Central memory CD8-positive, alpha-beta T cell (primary cell): Measurements from ENCODE around the gene TMEM14C.
"Not testable (repeated sequence)": the region's sequence is repeated elsewhere in the genome, so short reads cannot be mapped to it uniquely, and the experiment has no call there.

Experiments
- ATAC-seq: fragments of 150-1000 bp; cut with Tn5 transposase; replicated peaks from 2 replicates; pipeline ENCODE4 v1.10.0; 2022; ENCODE audit warnings: mild to moderate bottlenecking, moderate FRiP score, moderate number of reproducible peaks; ENCODE audit not compliant: poor library complexity, severe bottlenecking; ENCODE audit errors: extremely low read depth
- DNase-seq, 2 donors: peaks; one replicate each; pipeline ENCODE4 v3.0.0; 2021; ENCODE audit warnings: low spot score in 2 of 2
- H3K27ac Mint-ChIP-seq: one replicate; pipeline ENCODE4 v1.8.0; 2022; ENCODE audit warnings: low read depth, mild to moderate bottlenecking, moderate library complexity, mixed read lengths
- H3K27me3 Mint-ChIP-seq: one replicate; pipeline ENCODE4 v1.8.0; 2022; ENCODE audit warnings: mixed read lengths
- H3K36me3 Mint-ChIP-seq: one replicate; pipeline ENCODE4 v1.8.0; 2022; ENCODE audit warnings: mild to moderate bottlenecking, moderate library complexity, mixed read lengths; ENCODE audit not compliant: insufficient read depth
- H3K4me1 Mint-ChIP-seq: one replicate; pipeline ENCODE4 v1.8.0; 2022; ENCODE audit warnings: mixed read lengths
- H3K4me3 Mint-ChIP-seq: one replicate; pipeline ENCODE4 v1.8.0; 2022; ENCODE audit warnings: mild to moderate bottlenecking, moderate library complexity, mixed read lengths
- H3K9me3 Mint-ChIP-seq: one replicate; pipeline ENCODE4 v1.8.0; 2022; ENCODE audit warnings: mixed read lengths

Gene TMEM14C

GRCh38 chr6:10725044-10725443 is 2.2 kb downstream of the TMEM14C start:
- DNase-seq (no peak), ATAC-seq (no peak)
- Mint-ChIP-seq H3K4me3 (no peak overlapping the region), H3K36me3 (peaks cover 9% of the 10 kb centered on the region), H3K4me1 (peaks cover 54% of the 10 kb centered on the region), H3K27me3 (peaks cover 6% of the 10 kb centered on the region), H3K9me3 (no peaks in the 10 kb centered on the region), H3K27ac (no peak overlapping the region)

- H3K4me3 Mint-ChIP-seq: no peak overlapping the region
- H3K4me1 Mint-ChIP-seq: peaks cover 51% of the 10 kb centered on the region
These were observed 2.8 kb downstream of the TMEM14C start for GRCh38 chr6:10725716-10726115.

GRCh38 chr6:10730254-10730653 is 7.4 kb downstream of the TMEM14C start:
- Mint-ChIP-seq H3K27ac (no peak overlapping the region), H3K4me3 (no peak overlapping the region), H3K27me3 (peaks cover 6% of the 10 kb centered on the region), H3K36me3 (peaks cover 13% of the 10 kb centered on the region), H3K9me3 (no peaks in the 10 kb centered on the region), H3K4me1 (peaks cover 37% of the 10 kb centered on the region)
- no peak for ATAC-seq
- no peak for DNase-seq

More at GRCh38 chr6:10725716-10726115, 2.8 kb downstream of the TMEM14C start:
- no peak for ATAC-seq
- Mint-ChIP-seq H3K27me3 (peaks cover 6% of the 10 kb centered on the region), H3K9me3 (no peaks in the 10 kb centered on the region), H3K27ac (no peak overlapping the region), H3K36me3 (peaks cover 10% of the 10 kb centered on the region)
- DNase-seq: no peak

GRCh38 chr6:10733151-10733715 is 10.4 kb downstream of the TMEM14C start:
- Mint-ChIP-seq H3K4me1 (peaks cover 14% of the 10 kb centered on the region), H3K27me3 (peaks cover under 1% of the 10 kb centered on the region), H3K27ac (no peak overlapping the region), H3K9me3 (no peaks in the 10 kb centered on the region), H3K36me3 (peaks cover 10% of the 10 kb centered on the region), H3K4me3 (peak overlapping the region; percentile 64)
- ATAC-seq (peak; percentile 96), DNase-seq (peak in 1 of 2 donors; percentile 51)

GRCh38 chr6:10733863-10734262 is 11.0 kb downstream of the TMEM14C start:
- H3K4me1 Mint-ChIP-seq: peaks cover 13% of the 10 kb centered on the region
- DNase-seq: no peak
- H3K27ac Mint-ChIP-seq: no peak overlapping the region
- ATAC-seq: no peak
- H3K36me3 Mint-ChIP-seq: peaks cover 10% of the 10 kb centered on the region
- H3K9me3 Mint-ChIP-seq: no peaks in the 10 kb centered on the region
- peak overlapping the region; percentile 64 for H3K4me3 Mint-ChIP-seq
- peaks cover 6% of the 10 kb centered on the region for H3K27me3 Mint-ChIP-seq

- H3K27me3 Mint-ChIP-seq: peaks cover 7% of the 10 kb centered on the region
- H3K4me1 Mint-ChIP-seq: peaks cover 13% of the 10 kb centered on the region
- no peaks in the 10 kb centered on the region for H3K9me3 Mint-ChIP-seq
- no peak for ATAC-seq
- DNase-seq: no peak
- no peak overlapping the region for H3K27ac Mint-ChIP-seq
- no peak overlapping the region for H3K4me3 Mint-ChIP-seq
- H3K36me3 Mint-ChIP-seq: peaks cover 8% of the 10 kb centered on the region
These were observed 13.9 kb downstream of the TMEM14C start for GRCh38 chr6:10736731-10737130.

- H3K27me3 Mint-ChIP-seq: peaks cover 7% of the 10 kb centered on the region
- H3K36me3 Mint-ChIP-seq: no peaks in the 10 kb centered on the region
- no peaks in the 10 kb centered on the region for H3K9me3 Mint-ChIP-seq
- H3K27ac Mint-ChIP-seq: no peak overlapping the region
- no peak for DNase-seq
- no peak for ATAC-seq
- H3K4me1 Mint-ChIP-seq: no peaks in the 10 kb centered on the region
- no peak overlapping the region for H3K4me3 Mint-ChIP-seq
These were observed 17.2 kb downstream of the TMEM14C start for GRCh38 chr6:10740061-10740460.

- not testable (repeated sequence) for H3K4me1 Mint-ChIP-seq, H3K27me3 Mint-ChIP-seq, H3K36me3 Mint-ChIP-seq, H3K27ac Mint-ChIP-seq, H3K9me3 Mint-ChIP-seq, ATAC-seq, H3K4me3 Mint-ChIP-seq, DNase-seq
These were observed 18.8 kb downstream of the TMEM14C start for GRCh38 chr6:10741643-10742042.

GRCh38 chr6:10742251-10742650 is 19.4 kb downstream of the TMEM14C start:
- DNase-seq (no peak), ATAC-seq (no peak)
- H3K4me1 Mint-ChIP-seq: peaks cover 6% of the 10 kb centered on the region
- no peaks in the 10 kb centered on the region for H3K9me3 Mint-ChIP-seq
- H3K4me3 Mint-ChIP-seq: no peak overlapping the region
- H3K36me3 Mint-ChIP-seq: peaks cover 2% of the 10 kb centered on the region
- H3K27ac Mint-ChIP-seq: no peak overlapping the region
- H3K27me3 Mint-ChIP-seq: peaks cover 7% of the 10 kb centered on the region

- Mint-ChIP-seq H3K9me3 (no peaks in the 10 kb centered on the region), H3K36me3 (peaks cover 8% of the 10 kb centered on the region), H3K27ac (no peak overlapping the region), H3K4me1 (peaks cover 15% of the 10 kb centered on the region), H3K4me3 (no peak overlapping the region), H3K27me3 (peaks cover 4% of the 10 kb centered on the region)
- ATAC-seq (no peak), DNase-seq (no peak)
These were observed 20.6 kb downstream of the TMEM14C start for GRCh38 chr6:10743515-10743914.

GRCh38 chr6:10745116-10745515 is 22.2 kb downstream of the TMEM14C start:
- H3K4me1 Mint-ChIP-seq: peaks cover 19% of the 10 kb centered on the region
- DNase-seq (no peak), ATAC-seq (no peak)
- H3K27ac Mint-ChIP-seq: peak overlapping the region; percentile 11
- H3K36me3 Mint-ChIP-seq: peaks cover 11% of the 10 kb centered on the region
- no peak overlapping the region for H3K4me3 Mint-ChIP-seq
- H3K27me3 Mint-ChIP-seq: no peaks in the 10 kb centered on the region
- no peaks in the 10 kb centered on the region for H3K9me3 Mint-ChIP-seq

GRCh38 chr6:10746915-10747250 is 24.0 kb downstream of the TMEM14C start:
- peaks cover 37% of the 10 kb centered on the region for H3K4me1 Mint-ChIP-seq
- H3K27me3 Mint-ChIP-seq: no peaks in the 10 kb centered on the region
- H3K4me3 Mint-ChIP-seq: peak overlapping the region; percentile 67
- ATAC-seq (no peak), DNase-seq (no peak)
- no peaks in the 10 kb centered on the region for H3K9me3 Mint-ChIP-seq
- peaks cover 12% of the 10 kb centered on the region for H3K36me3 Mint-ChIP-seq
- H3K27ac Mint-ChIP-seq: peak overlapping the region; percentile 5

- H3K4me3 Mint-ChIP-seq: peak within 1 kb of the TSS; percentile 67
- no peaks in the 10 kb centered on the region for H3K9me3 Mint-ChIP-seq
- H3K27ac Mint-ChIP-seq: peak within 1 kb of the TSS; percentile 5
- no peaks in the 10 kb centered on the region for H3K27me3 Mint-ChIP-seq
- peaks cover 13% of the 10 kb centered on the region for H3K36me3 Mint-ChIP-seq
- peak; percentile 82 for ATAC-seq
- peak; percentile 97 to 99 for DNase-seq
- H3K4me1 Mint-ChIP-seq: peaks cover 41% of the 10 kb centered on the region
These were observed 24.5 kb downstream of the TMEM14C start, which contains the start of gene TMEM14B for GRCh38 chr6:10747251-10747972. Gene TMEM14B, plus strand, starts transcription at chr6:10747805. Its CDS starts 1,441 bp downstream, at chr6:10749246.
